ENCODE data around the gene SRRM4. TPM values are rescaled to one million over a fixed set of nuclear protein-coding genes. Genes with fewer than 3 reads are reported as not detected.

SRRM4 gene
- total RNA-seq, 1 experiment from 2014 or later, result 1.4 TPM

DNA sequence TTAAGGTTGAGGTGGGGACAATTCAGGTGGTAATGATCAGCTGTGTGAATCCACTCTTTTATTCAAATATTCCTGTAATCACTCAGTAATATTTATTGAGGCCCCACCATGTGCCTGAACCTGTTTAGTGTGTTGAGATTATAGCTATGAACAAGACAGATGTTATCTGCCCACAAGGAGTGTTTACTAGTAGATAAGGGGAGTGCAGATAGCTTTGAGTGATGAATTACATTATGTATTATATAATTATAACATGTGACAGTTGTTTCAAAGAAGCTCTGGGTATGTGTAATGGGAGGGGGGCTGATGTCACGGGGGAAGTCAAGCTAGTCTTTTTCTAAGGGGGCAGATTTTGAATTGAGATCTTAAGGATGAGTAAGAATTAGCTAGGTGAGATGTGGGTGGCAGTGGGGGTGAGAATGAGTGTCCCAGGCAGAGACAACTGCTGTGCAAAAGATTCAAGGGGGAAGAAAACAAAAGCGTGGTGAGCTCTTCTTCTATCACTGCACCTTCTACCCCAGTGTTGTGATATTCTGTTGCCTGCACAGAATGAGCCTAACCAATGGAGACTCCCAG is 21.3 kb upstream of the SRRM4 start:
- H2BK15ac ChIP-seq (ENCODE audit: low read depth, low read length), result no peak overlapping the region

More for the DNA sequence above, 21.3 kb upstream of the SRRM4 start:
- H3K9ac ChIP-seq (ENCODE audit: extremely low read depth, insufficient read length, low read length), result no peak overlapping the region
- H4K5ac ChIP-seq (ENCODE audit: insufficient read length, low read depth, low read length), result no peak overlapping the region
- no peak overlapping the region for H3T11ph ChIP-seq (ENCODE audit: low read length)
- no peaks in the 10 kb centered on the region for H3K79me1 ChIP-seq (ENCODE audit: insufficient read depth, low read depth, low read length, poor library complexity, severe bottlenecking)
- no peak overlapping the region for H2BK5ac ChIP-seq (ENCODE audit: insufficient read length, low read length)
- DNase-seq, result no peak
- no peak overlapping the region for H2BK120ac ChIP-seq (ENCODE audit: low read depth, low read length, poor library complexity, severe bottlenecking)
- no peaks in the 10 kb centered on the region for H3K27me3 ChIP-seq (ENCODE audit: insufficient read depth, low read length)
- no peaks in the 10 kb centered on the region for H3K9me3 ChIP-seq (ENCODE audit: control insufficient read depth, low read depth, low read length)
- Mint-ChIP-seq H3K27ac (no peak overlapping the region), H3K27me3 (ENCODE audit: low read depth) (peaks cover 26% of the 10 kb centered on the region), H3K4me3 (no peak overlapping the region), H3K9me3 (peaks cover 8 to 10% of the 10 kb centered on the region in 2 experiments; a peak in 4 of 5 replicates), H3K36me3 (ENCODE audit: insufficient read depth in 1 of 3, low read depth in 3 of 3) (no peaks in the 10 kb centered on the region; a peak in 1 of 7 replicates), H3K4me1 (peaks cover 9 to 14% of the 10 kb centered on the region in 2 experiments)
- no peaks in the 10 kb centered on the region for H4K20me1 ChIP-seq (ENCODE audit: control insufficient read depth, insufficient read depth, insufficient read length)
- H2AFZ ChIP-seq (ENCODE audit: low read length), result no peak overlapping the region
- no peak overlapping the region for H3K4me2 ChIP-seq (ENCODE audit: insufficient read depth, insufficient read length, low read length)
- H3K4ac ChIP-seq (ENCODE audit: low read depth, low read length), result no peak overlapping the region
- H2AK5ac ChIP-seq (ENCODE audit: insufficient read length, low read length), result no peak overlapping the region
- H3K4me1 ChIP-seq (ENCODE audit: insufficient read depth, low read length), result no peaks in the 10 kb centered on the region
- H3K14ac ChIP-seq (ENCODE audit: insufficient read depth, low read length), result no peak overlapping the region
- H3K23ac ChIP-seq (ENCODE audit: insufficient read length, low read depth, low read length), result no peak overlapping the region
- H4K8ac ChIP-seq (replicated peaks; ENCODE audit: insufficient read length, low read depth, low read length), result no peak overlapping the region
- no peak overlapping the region for H3K27ac ChIP-seq (ENCODE audit: insufficient read length, low read depth, low read length)
- TF ChIP-seq, protein P1, sequence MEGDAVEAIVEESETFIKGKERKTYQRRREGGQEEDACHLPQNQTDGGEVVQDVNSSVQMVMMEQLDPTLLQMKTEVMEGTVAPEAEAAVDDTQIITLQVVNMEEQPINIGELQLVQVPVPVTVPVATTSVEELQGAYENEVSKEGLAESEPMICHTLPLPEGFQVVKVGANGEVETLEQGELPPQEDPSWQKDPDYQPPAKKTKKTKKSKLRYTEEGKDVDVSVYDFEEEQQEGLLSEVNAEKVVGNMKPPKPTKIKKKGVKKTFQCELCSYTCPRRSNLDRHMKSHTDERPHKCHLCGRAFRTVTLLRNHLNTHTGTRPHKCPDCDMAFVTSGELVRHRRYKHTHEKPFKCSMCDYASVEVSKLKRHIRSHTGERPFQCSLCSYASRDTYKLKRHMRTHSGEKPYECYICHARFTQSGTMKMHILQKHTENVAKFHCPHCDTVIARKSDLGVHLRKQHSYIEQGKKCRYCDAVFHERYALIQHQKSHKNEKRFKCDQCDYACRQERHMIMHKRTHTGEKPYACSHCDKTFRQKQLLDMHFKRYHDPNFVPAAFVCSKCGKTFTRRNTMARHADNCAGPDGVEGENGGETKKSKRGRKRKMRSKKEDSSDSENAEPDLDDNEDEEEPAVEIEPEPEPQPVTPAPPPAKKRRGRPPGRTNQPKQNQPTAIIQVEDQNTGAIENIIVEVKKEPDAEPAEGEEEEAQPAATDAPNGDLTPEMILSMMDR (conservative IDR thresholded peaks at IDR 0.05), result no peak
- no peak overlapping the region for H2BK12ac ChIP-seq (ENCODE audit: insufficient read length, low read depth, low read length)
- WGBS (ENCODE audit: extremely low coverage, insufficient read length, low lambda C conversion rate), result no CpG with 5 or more reads among the region's 2 CpGs
- no peaks in the 10 kb centered on the region for H3K79me2 ChIP-seq (ENCODE audit: insufficient read depth, low read length)
- no peak overlapping the region for H3K56ac ChIP-seq (ENCODE audit: insufficient read length, low read depth, low read length)
- no peak overlapping the region for H2BK20ac ChIP-seq (ENCODE audit: low read depth, low read length, poor library complexity, severe bottlenecking)
- H3K23me2 ChIP-seq (ENCODE audit: insufficient read length, low read depth, low read length, poor library complexity, severe bottlenecking), result no peaks in the 10 kb centered on the region
- H3K18ac ChIP-seq (ENCODE audit: insufficient read length, low read depth, low read length), result no peak overlapping the region
- no peak overlapping the region for H4K91ac ChIP-seq (ENCODE audit: insufficient read length, low read depth, low read length)

Measured in H9 (cell line).